ENCODE results near the gene HOXA7. TPM values are rescaled to one million over a fixed set of nuclear protein-coding genes. Genes with fewer than 3 reads are reported as not detected.

HOXA7 gene
- polyA plus RNA-seq, 1 of the 3 experiments (the other 2 are of a cell fraction) = not detected

DNA sequence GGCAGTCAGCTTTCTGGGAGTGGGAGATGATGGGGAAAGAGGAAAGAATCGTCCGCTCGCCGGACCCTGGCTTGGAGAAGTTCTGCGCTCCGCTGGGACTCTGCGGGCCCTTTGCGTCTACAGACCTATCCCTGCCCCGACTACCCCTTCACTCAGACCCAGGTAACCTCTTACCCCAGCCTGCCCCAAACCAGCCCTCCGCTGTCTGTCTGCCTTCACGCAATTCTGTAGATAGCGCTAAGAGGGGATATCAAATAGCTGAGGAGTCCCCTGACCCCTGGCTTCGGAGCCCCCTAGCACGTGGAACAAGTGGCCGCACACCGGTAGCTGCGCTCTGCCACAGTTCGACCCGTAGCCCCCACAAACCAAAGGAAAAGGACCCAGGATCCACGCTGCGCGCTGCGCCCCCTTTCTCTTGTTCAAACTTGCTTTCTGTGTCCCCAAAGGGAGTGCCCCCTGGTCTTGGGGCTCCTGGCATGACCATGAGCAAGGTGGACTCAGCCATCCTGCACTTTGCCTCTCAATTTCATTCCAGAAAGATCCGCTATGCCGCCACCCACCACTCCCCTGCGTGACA lies 32.9 kb downstream of the HOXA7 start:
- no peak overlapping the region for H3K9ac ChIP-seq
- H3K4me3 ChIP-seq (ENCODE audit: low read depth in 2 of 2, low read length in 1 of 2) = no peak overlapping the region
- H3K9me3 ChIP-seq = no peaks in the 10 kb centered on the region
- no peak overlapping the region for H3K27ac ChIP-seq (ENCODE audit: low read depth in 2 of 2, low read length in 1 of 2)
- TF ChIP-seq, protein P1, sequence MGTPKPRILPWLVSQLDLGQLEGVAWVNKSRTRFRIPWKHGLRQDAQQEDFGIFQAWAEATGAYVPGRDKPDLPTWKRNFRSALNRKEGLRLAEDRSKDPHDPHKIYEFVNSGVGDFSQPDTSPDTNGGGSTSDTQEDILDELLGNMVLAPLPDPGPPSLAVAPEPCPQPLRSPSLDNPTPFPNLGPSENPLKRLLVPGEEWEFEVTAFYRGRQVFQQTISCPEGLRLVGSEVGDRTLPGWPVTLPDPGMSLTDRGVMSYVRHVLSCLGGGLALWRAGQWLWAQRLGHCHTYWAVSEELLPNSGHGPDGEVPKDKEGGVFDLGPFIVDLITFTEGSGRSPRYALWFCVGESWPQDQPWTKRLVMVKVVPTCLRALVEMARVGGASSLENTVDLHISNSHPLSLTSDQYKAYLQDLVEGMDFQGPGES (IDR thresholded peaks at IDR 0.05; ENCODE audit: low read depth, low read length) = no peak
- TF ChIP-seq EZH2phosphoT487 (IDR thresholded peaks at IDR 0.05; ENCODE audit: borderline replicate concordance, low read depth) = no peak
- TF ChIP-seq, protein P2, sequence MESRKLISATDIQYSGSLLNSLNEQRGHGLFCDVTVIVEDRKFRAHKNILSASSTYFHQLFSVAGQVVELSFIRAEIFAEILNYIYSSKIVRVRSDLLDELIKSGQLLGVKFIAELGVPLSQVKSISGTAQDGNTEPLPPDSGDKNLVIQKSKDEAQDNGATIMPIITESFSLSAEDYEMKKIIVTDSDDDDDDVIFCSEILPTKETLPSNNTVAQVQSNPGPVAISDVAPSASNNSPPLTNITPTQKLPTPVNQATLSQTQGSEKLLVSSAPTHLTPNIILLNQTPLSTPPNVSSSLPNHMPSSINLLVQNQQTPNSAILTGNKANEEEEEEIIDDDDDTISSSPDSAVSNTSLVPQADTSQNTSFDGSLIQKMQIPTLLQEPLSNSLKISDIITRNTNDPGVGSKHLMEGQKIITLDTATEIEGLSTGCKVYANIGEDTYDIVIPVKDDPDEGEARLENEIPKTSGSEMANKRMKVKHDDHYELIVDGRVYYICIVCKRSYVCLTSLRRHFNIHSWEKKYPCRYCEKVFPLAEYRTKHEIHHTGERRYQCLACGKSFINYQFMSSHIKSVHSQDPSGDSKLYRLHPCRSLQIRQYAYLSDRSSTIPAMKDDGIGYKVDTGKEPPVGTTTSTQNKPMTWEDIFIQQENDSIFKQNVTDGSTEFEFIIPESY (IDR thresholded peaks at IDR 0.05; ENCODE audit: borderline replicate concordance, low read depth) = no peak
- TF ChIP-seq RAD21 (IDR thresholded peaks at IDR 0.05; ENCODE audit: low read length) = no peak
- TF ChIP-seq MXI1 (IDR thresholded peaks at IDR 0.05; ENCODE audit: low read depth, low read length) = no peak
- no peak for TF ChIP-seq TAF1 (IDR thresholded peaks at IDR 0.05; ENCODE audit: borderline replicate concordance, low read depth, low read length)
- TF ChIP-seq YY1 (IDR thresholded peaks at IDR 0.05; ENCODE audit: low read depth) = no peak
- no peak for TF ChIP-seq POLR2AphosphoS5 (IDR thresholded peaks at IDR 0.05; ENCODE audit: low read depth, low read length)
- TF ChIP-seq FOSL2 (IDR thresholded peaks at IDR 0.05; ENCODE audit: borderline replicate concordance, low read depth) = no peak
- TF ChIP-seq GABPA (IDR thresholded peaks at IDR 0.05; ENCODE audit: low read depth) = no peak
- TF ChIP-seq, protein P3, sequence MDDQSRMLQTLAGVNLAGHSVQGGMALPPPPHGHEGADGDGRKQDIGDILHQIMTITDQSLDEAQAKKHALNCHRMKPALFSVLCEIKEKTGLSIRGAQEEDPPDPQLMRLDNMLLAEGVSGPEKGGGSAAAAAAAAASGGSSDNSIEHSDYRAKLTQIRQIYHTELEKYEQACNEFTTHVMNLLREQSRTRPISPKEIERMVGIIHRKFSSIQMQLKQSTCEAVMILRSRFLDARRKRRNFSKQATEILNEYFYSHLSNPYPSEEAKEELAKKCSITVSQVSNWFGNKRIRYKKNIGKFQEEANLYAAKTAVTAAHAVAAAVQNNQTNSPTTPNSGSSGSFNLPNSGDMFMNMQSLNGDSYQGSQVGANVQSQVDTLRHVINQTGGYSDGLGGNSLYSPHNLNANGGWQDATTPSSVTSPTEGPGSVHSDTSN (IDR thresholded peaks at IDR 0.05) = no peak
- TF ChIP-seq RXRA (IDR thresholded peaks at IDR 0.05; ENCODE audit: borderline replicate concordance, low read depth) = no peak
- ChIA-PET CTCF (interaction anchor here (0.5 kb wide), 1 partner anchor 87 kb away, joined by 4 read pairs; no protein-coding TSS in a partner anchor), POLR2A (no interaction called here)
- no peaks in the 10 kb centered on the region for H3K36me3 ChIP-seq (replicated peaks in 1 of 2; ENCODE audit: control insufficient read depth in 1 of 2, insufficient read depth in 2 of 2, low read length in 1 of 2)
- DNase-seq = no peak
- no peak overlapping the region for H2AFZ ChIP-seq (ENCODE audit: low read depth)
- no peaks in the 10 kb centered on the region for H3K9me2 ChIP-seq
- no peak overlapping the region for H3K4me2 ChIP-seq
- no peaks in the 10 kb centered on the region for H3F3A ChIP-seq (replicated peaks; ENCODE audit: insufficient read depth)
- H4K20me1 ChIP-seq (ENCODE audit: insufficient read depth) = no peaks in the 10 kb centered on the region
- 24% methylated on average over 26 of the region's 26 CpGs for WGBS (ENCODE audit: low lambda C conversion rate)
- no peaks in the 10 kb centered on the region for H3K79me2 ChIP-seq (ENCODE audit: insufficient read depth)
- peaks cover 94% of the 10 kb centered on the region for H3K27me3 ChIP-seq (ENCODE audit: insufficient read depth)
- no peaks in the 10 kb centered on the region for H3K4me1 ChIP-seq (ENCODE audit: control insufficient read depth in 1 of 2, insufficient read depth in 2 of 2, low read depth in 1 of 2, low read length in 1 of 2)

DNA sequence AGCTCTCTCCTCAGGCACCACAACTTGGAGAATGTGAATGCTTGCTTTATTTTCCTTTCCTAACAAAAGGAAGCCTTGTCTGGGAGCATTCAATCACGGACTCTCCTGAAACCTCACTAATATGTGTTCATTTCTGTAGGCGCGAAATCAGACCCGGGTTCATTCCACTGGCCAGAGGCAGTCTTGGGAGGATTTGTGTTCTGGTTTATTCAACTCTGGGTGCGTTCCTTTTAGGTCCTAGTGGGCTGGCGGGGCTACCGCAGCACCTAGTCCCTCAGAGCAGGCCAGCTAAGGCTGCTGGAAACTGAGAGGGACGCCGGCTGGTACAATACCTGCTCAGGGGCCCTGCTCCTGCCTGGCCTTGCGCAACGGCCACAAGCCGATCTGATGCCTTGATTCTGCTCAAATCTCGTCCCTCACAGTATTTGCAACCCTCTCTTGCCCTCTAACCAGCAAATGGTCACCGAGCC lies 33.4 kb downstream of the HOXA7 start:
- Histone ChIP-seq H4K20me1 (ENCODE audit: insufficient read depth) (no peaks in the 10 kb centered on the region), H3K4me3 (ENCODE audit: low read depth in 2 of 2, low read length in 1 of 2) (no peak overlapping the region), H3K9ac (no peak overlapping the region), H3K9me3 (no peaks in the 10 kb centered on the region), H3K9me2 (no peaks in the 10 kb centered on the region), H3K4me2 (no peak overlapping the region), H3K79me2 (ENCODE audit: insufficient read depth) (no peaks in the 10 kb centered on the region), H3F3A (replicated peaks; ENCODE audit: insufficient read depth) (no peaks in the 10 kb centered on the region), H3K36me3 (replicated peaks in 1 of 2; ENCODE audit: control insufficient read depth in 1 of 2, insufficient read depth in 2 of 2, low read length in 1 of 2) (no peaks in the 10 kb centered on the region), H3K27ac (ENCODE audit: low read depth in 2 of 2, low read length in 1 of 2) (no peak overlapping the region), H2AFZ (ENCODE audit: low read depth) (no peak overlapping the region), H3K4me1 (ENCODE audit: control insufficient read depth in 1 of 2, insufficient read depth in 2 of 2, low read depth in 1 of 2, low read length in 1 of 2) (no peaks in the 10 kb centered on the region), H3K27me3 (ENCODE audit: insufficient read depth) (peaks cover 96% of the 10 kb centered on the region)
- POLR2A ChIA-PET = no interaction called here
- TF ChIP-seq FOXM1 (IDR thresholded peaks at IDR 0.05; ENCODE audit: low read depth) (no peak), RFX5 (IDR thresholded peaks at IDR 0.05; ENCODE audit: low read length) (no peak), NRF1 (IDR thresholded peaks at IDR 0.05; ENCODE audit: low read depth, low read length) (no peak), YY1 (IDR thresholded peaks at IDR 0.05; ENCODE audit: low read depth) (no peak)
- 11% methylated on average over 10 of the region's 14 CpGs for WGBS (ENCODE audit: low lambda C conversion rate)
- CTCF ChIA-PET = interaction anchor here (1.1 kb wide), 1 partner anchor 28 kb away, joined by 3 read pairs; no protein-coding TSS in a partner anchor
- DNase-seq = no peak

Data from SK-N-SH (cell line).